Skeletal muscle tissue (tissue), 1 donor: ENCODE data around the gene ZBTB42. TPM values are rescaled to one million over a fixed set of nuclear protein-coding genes. Genes with fewer than 3 reads are reported as not detected.

Experiments
- total RNA-seq: library from RNA; depleted of rRNA; stranded (reverse); fragments of >200 nt; gene quantifications from one replicate; pipeline ENCODE4 v1.2.3, GENCODE V29; 2014

The ZBTB42 gene
- total RNA-seq, 1 donor from 2014 or later = 3.7 TPM

Other genes starting within 250 kb of the ZBTB42 start
- gene C14orf180, start 221.3 kb upstream of the ZBTB42 start, total RNA-seq = 3.7 TPM
- 1.0 TPM for gene TMEM179, start 196.3 kb upstream of the ZBTB42 start, total RNA-seq
- gene INF2, start 111.5 kb upstream of the ZBTB42 start, total RNA-seq = 14.6 TPM
- gene ADSS1, start 76.9 kb upstream of the ZBTB42 start, total RNA-seq = 89.8 TPM
- gene SIVA1, start 48.0 kb upstream of the ZBTB42 start, total RNA-seq = 51.7 TPM
- gene AKT1, start 5.4 kb upstream of the ZBTB42 start, total RNA-seq = 151 TPM
- gene CEP170B, start 64.2 kb downstream of the ZBTB42 start, total RNA-seq = 1.6 TPM
- 7.8 TPM for gene PLD4, start 123.8 kb downstream of the ZBTB42 start, total RNA-seq
- 11.5 TPM for gene AHNAK2, start 177.3 kb downstream of the ZBTB42 start, total RNA-seq
- 2.1 TPM for gene CLBA1, start 184.7 kb downstream of the ZBTB42 start, total RNA-seq
- gene CDCA4, start 220.0 kb downstream of the ZBTB42 start, total RNA-seq = 15.1 TPM